Iris pigment epithelial cell (primary cell): ENCODE measurements around the gene IL1F10.

Experiments used
- DNase-seq: peaks from one replicate; pipeline ENCODE4 v3.0.0-alpha.2; 2011; ENCODE audit warnings: low read depth

IL1F10 gene

DNA sequence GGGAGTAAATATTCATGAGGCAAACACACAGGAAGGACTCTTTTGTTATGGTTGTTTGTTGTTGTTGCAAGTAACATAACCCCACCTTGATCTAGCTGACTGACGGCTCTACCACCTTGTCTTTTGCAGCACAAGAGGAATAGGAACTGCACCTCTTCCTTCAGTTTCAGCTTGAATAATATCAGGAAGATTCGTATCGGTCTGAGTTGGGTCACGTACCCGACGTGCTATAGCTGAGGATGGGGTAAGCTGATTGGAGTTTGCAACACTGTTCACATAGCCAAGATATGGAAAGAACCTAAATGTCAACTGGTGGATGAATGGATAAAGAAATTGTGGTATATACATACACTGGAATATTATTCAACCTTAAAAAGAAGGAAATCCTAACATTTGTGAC lies 45.1 kb downstream of the IL1F10 start:
- DNase-seq: no peak

DNA sequence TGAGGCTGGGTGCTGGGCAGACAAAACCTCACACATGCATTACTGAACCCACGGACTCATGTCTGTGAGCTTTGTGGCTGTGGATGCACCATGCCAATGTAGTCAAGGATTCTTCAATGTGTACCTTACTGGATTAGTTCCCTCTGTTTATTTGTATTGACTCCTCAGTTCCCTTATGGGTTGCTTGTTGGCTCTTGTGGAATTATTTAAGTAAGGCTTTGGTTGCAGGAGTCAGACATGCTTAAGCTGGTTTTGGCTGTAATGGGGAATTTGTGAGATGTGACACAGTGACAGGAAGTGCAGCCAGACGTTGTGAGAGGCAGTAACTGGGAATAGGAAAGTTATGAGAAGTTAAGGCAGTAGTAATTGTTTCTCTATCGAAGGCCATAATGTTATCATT lies 46.0 kb downstream of the IL1F10 start:
- DNase-seq: no peak

DNA sequence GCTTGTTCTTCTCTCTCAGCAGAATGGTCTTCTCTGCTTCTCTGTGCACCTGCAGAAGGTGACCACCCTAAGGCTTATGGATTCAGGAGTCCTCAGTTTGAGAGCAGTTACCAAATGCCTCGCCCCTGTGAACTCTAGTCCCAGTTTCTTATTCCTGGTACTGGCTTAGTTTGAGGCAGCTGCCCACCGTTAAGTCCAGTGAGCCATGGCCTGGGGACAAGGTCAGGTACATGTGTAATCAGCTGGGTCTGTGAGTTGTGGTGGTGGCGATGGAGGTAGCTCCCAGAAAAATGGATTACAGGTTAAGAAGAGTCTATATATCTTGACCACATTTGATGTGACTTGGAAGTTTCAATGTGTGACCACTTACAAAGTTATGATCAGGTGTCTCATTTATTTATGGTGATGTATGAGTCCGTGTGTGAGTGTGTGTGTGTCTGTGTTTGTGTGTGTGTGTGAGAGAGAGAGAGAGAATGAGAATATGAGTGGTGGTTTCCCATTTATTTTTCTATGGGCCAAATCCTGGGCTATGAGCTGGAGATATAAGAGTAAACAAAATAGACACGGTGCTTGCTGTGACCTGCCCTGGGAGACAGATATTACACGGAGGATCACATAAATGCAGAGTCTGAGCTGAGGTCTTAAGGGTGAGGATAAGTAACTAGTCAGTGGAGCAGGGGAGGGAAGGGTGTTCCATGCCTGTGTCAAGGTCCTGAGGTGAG lies 46.6 kb downstream of the IL1F10 start:
- DNase-seq: no peak

DNA sequence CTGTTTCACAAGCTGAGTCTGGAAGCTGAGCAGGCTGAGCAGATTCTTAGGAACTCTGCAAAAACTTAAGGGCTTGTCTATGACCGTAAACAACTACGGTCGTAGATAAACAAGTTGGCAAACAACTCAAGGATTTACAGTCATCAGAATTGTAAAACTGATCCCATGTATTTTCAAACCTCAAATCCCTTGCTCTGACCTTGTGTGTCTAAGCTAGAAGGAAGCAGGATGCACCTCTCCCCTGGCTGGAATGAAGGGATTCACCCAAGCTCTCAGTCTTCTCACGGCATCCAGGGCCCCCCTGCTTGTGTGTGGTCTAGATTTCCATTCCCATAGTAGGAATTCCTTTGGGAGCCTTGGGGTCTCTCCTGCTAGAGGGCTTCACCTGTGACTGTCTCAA lies 47.2 kb downstream of the IL1F10 start:
- DNase-seq: no peak

DNA sequence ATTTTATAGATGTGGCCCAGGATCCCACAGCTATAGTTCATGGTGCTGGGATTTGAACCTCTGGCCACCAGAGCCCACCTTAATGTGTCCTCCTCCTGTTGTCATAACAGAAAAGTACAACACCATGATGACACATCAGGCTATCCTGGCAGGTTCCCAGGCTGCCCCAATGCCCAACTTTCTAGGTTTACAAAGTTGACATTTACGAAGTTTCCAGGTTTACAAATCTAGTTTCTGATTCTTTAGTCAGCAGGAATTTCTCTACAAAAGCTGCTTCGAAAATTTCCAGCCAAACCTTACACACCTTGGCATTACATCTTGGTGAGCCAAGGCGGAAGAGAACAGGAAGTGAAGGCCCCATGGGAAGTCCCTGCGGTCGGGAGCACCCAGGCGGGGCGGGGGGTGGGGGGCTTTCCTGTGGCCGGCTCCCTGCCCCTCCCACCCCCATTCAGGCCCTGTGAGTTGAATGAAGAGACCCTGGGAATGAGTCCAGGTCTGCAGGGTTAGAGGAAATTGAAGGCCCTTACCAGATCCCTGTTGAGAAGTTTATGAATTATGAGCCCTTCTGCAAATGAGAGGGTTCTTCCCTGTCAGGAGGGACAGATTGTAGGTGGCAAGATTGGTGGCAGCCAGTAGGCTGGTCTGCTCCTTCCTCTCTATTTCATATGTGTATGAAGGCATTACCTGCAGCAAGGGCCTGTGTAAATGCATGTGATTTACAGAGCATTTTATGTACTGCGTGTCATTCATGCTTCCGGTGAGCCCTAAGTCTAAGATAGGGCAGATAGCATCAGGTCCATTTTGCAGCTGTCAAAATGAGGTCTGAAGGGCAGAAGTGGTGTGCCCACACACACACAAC lies 48.6 kb downstream of the IL1F10 start:
- no peak for DNase-seq

DNA sequence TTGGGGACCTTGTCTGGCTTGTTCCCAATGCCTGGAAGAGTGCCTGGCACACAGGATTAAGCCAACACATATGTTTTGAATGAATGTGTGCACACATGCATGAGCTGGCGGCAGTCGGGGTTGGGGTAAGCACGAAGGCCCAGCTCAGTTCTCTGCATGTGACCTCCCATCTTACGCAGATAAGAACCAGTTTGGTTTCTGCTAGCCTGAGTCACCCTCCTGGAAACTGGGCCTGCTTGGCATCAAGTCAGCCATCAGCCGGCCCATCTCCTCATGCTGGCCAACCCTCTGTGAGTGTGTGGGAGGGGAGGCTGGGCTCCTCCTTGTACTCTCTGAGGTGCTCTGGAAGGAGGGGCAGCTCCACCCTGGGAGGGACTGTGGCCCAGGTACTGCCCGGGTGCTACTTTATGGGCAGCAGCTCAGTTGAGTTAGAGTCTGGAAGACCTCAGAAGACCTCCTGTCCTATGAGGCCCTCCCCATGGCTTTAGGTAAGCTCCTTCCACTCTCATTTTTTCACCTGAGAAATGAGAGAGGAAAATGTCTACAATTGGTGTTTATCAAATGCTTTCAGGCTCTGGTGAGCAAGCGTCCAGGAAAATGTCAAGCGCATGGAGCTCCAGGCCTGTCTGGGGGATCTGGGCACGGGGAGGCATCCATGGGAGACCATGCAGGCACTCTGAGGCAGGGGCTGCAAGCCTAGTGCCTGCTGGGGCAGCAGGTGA lies 49.9 kb downstream of the IL1F10 start:
- peak; percentile 85 for DNase-seq

DNA sequence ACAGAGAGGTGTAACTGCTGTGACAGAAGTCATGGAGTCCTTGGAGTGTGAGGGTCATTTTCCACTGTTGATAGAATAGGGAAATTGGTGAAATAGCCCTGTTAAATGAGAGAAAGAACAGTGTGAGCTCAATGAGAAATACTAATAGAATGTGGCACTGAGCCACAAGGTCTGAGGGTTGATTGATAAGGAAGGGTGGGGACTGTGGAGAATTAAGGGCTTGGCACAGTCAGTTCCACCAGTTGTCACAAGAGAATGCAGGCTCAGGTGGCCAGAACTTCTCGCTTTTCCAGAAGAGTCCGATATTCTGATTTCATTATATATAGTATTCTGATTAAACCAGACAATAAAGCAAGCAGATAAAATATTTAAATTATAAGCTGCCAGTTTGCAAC lies 50.5 kb downstream of the IL1F10 start:
- no peak for DNase-seq

DNA sequence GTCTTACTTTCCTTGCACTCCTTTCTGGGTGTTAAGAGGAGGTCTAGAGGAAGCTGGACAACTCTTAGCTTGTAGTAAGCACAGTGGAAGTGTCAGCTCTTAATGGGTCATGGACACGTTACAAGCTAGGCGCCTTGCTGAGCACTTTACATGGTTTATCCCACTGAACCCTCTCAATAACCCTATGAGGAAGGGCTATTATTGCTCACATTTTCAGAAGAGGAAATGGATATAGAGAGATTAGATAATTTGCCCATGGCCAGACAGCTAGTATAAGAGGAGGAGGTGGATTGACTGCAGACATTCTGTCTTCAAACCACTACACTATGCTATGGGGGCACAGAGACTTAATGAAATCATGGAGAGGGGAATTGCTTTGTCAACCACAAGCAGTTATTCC lies 51.3 kb downstream of the IL1F10 start:
- DNase-seq: no peak

DNA sequence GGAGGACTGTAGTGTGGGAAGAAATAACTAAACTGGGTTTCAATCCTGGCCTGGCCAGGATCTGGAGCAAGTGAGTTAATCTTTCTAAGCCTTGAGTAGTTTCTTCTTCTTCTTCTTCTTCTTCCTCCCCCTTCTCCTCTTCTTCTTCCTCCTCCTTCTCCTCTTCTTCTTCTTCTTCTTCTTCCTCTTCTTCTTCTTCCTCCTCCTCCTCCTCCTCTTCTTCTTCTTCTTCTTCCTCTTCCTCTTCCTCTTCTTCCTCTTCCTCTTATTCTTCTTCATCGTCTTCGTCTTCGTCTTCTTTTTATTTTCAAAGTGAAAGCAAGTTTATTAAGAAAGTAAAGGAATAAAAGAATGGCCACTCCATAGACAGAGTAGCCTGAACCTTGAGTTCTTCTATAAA lies 53.1 kb downstream of the IL1F10 start:
- DNase-seq: no peak

DNA sequence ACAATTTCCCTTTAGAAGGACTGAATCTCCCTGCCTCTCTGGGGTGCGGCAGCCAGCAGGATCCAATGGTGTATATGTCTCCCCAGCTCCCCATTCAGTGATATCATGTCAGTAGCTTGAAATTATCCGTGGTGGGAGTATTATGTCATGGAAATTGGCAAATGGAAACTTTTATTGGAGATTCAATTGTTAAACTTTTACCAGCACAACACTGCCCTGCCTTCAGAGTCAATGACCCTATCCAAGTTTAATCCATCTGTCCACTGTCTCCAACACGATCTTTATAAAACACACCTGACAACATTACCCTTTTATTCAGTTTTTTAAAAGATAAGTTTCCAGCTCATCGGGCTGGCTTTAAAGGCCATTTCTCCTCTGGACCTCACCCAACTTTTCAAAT lies 54.6 kb downstream of the IL1F10 start:
- no peak for DNase-seq

DNA sequence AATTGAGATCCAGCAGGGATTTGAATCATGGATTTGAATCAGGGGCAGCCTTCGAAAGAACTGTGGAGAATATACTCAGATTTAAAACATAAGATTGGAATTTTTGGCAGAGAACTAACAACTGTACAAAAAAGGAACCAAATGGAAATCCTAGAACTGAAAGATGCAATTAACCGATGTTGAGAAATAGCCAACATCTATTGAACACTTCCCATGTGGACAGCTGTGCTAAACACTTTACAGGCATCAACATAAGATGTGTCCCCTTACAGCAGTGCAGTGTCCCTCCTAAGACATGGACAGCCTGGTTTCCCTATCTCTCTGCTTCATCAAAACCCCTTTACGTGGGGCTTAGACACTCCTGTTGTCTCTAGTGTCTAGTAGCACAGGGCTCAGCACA lies 56.0 kb downstream of the IL1F10 start:
- DNase-seq: no peak

DNA sequence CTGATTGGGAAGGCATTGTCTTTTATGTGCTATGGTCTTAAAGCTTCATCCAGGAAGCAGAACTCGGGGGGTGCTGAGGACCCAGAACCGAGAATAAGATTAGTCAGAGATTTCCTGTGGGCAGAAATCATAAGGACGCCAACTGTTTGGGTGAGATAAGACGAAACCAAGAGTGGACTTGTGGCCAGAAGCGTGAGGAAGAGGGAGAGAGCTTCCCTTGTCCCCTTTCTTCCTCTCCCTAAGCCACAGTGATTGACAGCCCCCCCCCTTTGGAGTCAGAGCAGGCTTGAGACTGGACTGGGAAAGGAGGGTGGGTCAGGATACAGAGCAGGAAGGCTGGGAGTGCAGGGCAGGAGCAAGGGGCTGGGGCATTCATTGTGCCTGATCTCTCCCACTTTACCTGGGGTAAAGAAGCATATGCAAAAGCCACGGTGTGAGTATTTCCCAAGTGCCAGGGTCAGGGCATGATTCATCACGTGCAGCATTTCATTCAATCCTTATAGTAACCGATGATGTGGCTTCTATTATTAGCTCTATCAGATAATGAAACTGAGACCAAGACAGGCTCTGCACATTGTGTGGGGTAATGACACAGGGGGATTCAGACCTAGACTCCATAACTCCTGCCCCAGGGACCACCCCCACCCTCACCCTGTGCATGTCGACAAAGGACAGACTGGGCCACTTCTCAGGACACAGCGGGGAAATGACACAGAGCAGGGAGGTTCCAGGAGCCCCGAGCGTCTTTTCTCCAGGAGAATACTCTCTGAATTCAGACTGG lies 56.6 kb downstream of the IL1F10 start:
- peak; percentile 25 for DNase-seq
